ENCODE measurements around the gene EGFR. TPM values are rescaled to one million over a fixed set of nuclear protein-coding genes. Genes with fewer than 3 reads are reported as not detected.

The EGFR gene
- total RNA-seq, 1 donor from 2014 or later = not detected

- no peaks in the 10 kb centered on the region for H3K9me3 Mint-ChIP-seq
- no peaks in the 10 kb centered on the region for H3K36me3 Mint-ChIP-seq (ENCODE audit: low read depth)
- no peak overlapping the region for H3K27ac Mint-ChIP-seq
- no peaks in the 10 kb centered on the region for H3K4me1 Mint-ChIP-seq
- H3K4me3 Mint-ChIP-seq = no peak overlapping the region
- intact Hi-C loops (cut with micrococcal nuclease) = no loop called here
- no peak for DNase-seq
- peaks cover 2% of the 10 kb centered on the region for H3K27me3 Mint-ChIP-seq
Measured at GRCh38 chr7:55056068-55056467, 37.3 kb downstream of the EGFR start.

DNA sequence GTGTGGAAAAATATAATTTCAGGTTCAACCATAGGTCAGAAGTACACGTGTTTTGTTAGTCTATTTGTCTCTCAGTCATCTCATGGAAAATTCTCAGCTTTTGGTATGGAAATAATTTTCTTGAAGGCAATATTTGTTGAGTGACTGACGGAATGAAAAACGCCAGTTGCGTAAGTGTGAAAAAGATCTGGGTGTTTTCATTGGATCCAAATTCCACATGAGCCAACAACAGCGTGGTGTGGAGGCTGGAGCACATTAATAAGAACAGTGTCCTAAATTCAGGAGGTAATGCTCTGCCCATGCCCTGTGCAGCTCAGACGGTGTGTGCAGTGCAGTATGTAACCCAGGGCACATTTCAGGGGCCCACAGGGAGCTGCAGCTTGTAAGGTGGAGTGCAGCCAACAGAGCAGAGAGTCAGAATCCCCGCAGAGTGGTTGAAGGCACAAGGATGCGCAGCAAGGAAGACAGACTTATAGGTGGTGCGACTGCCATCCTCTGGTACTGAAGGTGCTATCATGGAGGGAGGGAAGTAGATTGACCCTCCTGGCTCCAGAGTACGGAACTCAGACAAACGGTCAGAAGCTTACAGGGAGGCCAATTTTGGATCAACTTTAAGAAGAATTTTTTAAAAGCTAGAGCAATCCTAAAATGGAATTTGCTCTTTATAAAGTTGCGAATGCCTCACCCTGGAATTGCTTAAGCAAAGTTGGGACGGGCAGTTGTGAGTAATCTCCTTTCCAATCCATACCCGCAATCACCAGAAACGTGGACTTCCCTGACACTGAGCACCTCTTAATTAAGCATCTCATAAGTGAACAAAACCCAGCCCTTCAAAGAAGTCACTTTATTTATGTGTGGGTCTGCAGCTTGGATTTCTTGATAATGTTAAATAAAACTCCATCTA, 38.0 kb downstream of the EGFR start:
- no peak for DNase-seq
- Mint-ChIP-seq H3K36me3 (ENCODE audit: low read depth) (no peaks in the 10 kb centered on the region), H3K4me3 (no peak overlapping the region), H3K27ac (no peak overlapping the region), H3K4me1 (no peaks in the 10 kb centered on the region), H3K27me3 (peaks cover 2% of the 10 kb centered on the region), H3K9me3 (no peaks in the 10 kb centered on the region)
- intact Hi-C loops (cut with micrococcal nuclease) = no loop called here

DNA sequence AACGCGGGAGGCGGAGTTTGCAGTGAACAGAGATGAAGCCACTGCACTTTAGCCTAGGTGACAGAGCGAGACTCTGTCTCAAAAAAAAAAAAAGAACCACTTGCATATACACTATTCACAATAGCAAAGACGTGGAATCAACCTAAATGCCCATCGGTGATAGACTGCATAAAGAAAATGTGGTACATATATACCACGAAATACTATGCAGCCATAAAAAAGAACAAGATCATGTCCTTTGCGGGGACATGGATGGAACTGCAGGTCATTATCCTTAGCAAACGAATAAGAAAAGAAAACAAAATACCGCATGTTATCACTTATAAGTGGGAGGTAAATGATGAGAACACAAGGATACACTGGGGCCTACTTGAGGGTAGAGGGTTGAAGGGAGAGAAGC, 39.5 kb downstream of the EGFR start:
- H3K27ac Mint-ChIP-seq = no peak overlapping the region
- H3K4me1 Mint-ChIP-seq = no peaks in the 10 kb centered on the region
- H3K4me3 Mint-ChIP-seq = no peak overlapping the region
- H3K27me3 Mint-ChIP-seq = peaks cover 3% of the 10 kb centered on the region
- no peak for DNase-seq
- no peaks in the 10 kb centered on the region for H3K9me3 Mint-ChIP-seq
- intact Hi-C loops (cut with micrococcal nuclease) = no loop called here
- H3K36me3 Mint-ChIP-seq (ENCODE audit: low read depth) = no peaks in the 10 kb centered on the region

GRCh38 chr7:55059021-55059420, 40.2 kb downstream of the EGFR start:
- H3K27ac Mint-ChIP-seq = no peak overlapping the region
- intact Hi-C loops (cut with micrococcal nuclease) = no loop called here
- no peak for DNase-seq
- peaks cover 3% of the 10 kb centered on the region for H3K27me3 Mint-ChIP-seq
- H3K9me3 Mint-ChIP-seq = no peaks in the 10 kb centered on the region
- H3K4me1 Mint-ChIP-seq = no peaks in the 10 kb centered on the region
- H3K36me3 Mint-ChIP-seq (ENCODE audit: low read depth) = no peaks in the 10 kb centered on the region
- H3K4me3 Mint-ChIP-seq = no peak overlapping the region

- no peaks in the 10 kb centered on the region for H3K4me1 Mint-ChIP-seq
- H3K36me3 Mint-ChIP-seq (ENCODE audit: low read depth) = no peaks in the 10 kb centered on the region
- no peak overlapping the region for H3K4me3 Mint-ChIP-seq
- no peak overlapping the region for H3K27ac Mint-ChIP-seq
- H3K9me3 Mint-ChIP-seq = no peaks in the 10 kb centered on the region
- intact Hi-C loops (cut with micrococcal nuclease) = no loop called here
- peaks cover 7% of the 10 kb centered on the region for H3K27me3 Mint-ChIP-seq
- no peak for DNase-seq
Measured at GRCh38 chr7:55060085-55060484, 41.3 kb downstream of the EGFR start.

- Mint-ChIP-seq H3K27ac (no peak overlapping the region), H3K4me1 (no peaks in the 10 kb centered on the region), H3K9me3 (no peaks in the 10 kb centered on the region), H3K4me3 (no peak overlapping the region), H3K27me3 (peaks cover 7% of the 10 kb centered on the region), H3K36me3 (ENCODE audit: low read depth) (no peaks in the 10 kb centered on the region)
- no peak for DNase-seq
- intact Hi-C loops (cut with micrococcal nuclease) = no loop called here
Measured at GRCh38 chr7:55060636-55061022, 41.8 kb downstream of the EGFR start.

GRCh38 chr7:55061726-55062499, 43.1 kb downstream of the EGFR start:
- H3K27ac Mint-ChIP-seq = no peak overlapping the region
- H3K27me3 Mint-ChIP-seq = peaks cover 9% of the 10 kb centered on the region
- no peaks in the 10 kb centered on the region for H3K36me3 Mint-ChIP-seq (ENCODE audit: low read depth)
- H3K9me3 Mint-ChIP-seq = no peaks in the 10 kb centered on the region
- intact Hi-C loops (cut with micrococcal nuclease) = no loop called here
- H3K4me1 Mint-ChIP-seq = peaks cover 2% of the 10 kb centered on the region
- no peak for DNase-seq
- no peak overlapping the region for H3K4me3 Mint-ChIP-seq

DNA sequence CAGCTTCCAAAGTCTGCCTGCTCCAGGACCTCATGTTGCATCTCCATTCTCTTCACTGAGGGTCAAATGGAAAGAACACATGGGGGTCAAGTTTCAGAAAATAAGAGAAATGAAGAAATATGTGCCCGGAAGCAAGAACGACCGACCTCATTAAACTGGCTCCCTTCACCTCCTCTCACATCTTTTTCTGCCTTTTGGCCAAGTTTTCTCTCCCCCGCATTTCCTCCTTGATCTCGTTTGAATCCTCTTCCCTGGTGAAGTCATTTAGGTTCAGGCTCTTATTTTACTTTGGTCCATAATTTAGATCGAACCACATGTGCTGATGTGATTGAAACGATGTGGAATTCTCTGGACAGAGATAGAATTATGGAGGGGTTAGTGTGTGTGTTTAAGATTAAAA, 44.2 kb downstream of the EGFR start:
- no peak for DNase-seq
- no peak overlapping the region for H3K27ac Mint-ChIP-seq
- no peaks in the 10 kb centered on the region for H3K36me3 Mint-ChIP-seq (ENCODE audit: low read depth)
- intact Hi-C loops (cut with micrococcal nuclease) = no loop called here
- H3K27me3 Mint-ChIP-seq = peaks cover 12% of the 10 kb centered on the region
- no peaks in the 10 kb centered on the region for H3K9me3 Mint-ChIP-seq
- no peak overlapping the region for H3K4me3 Mint-ChIP-seq
- H3K4me1 Mint-ChIP-seq = peaks cover 2% of the 10 kb centered on the region

DNA sequence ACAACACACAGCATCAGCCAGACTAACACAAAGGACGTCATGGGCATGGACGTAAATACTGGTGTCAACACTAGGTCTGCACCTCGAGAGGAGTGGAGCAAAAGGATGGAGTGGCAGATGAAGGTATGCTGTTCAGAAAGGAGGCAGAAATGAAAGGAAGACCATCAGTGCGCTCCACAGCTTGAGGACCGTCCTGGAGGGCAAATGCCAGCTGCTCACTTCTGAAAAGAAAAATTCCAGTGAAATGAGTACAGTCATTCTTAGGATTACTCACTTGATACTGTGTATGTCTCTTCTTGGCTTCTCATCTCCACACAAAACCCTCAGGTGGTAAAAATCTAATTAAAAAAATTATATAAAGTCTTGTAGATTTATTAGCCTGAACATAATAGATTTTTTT, 44.8 kb downstream of the EGFR start:
- Mint-ChIP-seq H3K9me3 (no peaks in the 10 kb centered on the region), H3K4me1 (peaks cover 2% of the 10 kb centered on the region), H3K4me3 (no peak overlapping the region), H3K27me3 (peaks cover 14% of the 10 kb centered on the region), H3K36me3 (ENCODE audit: low read depth) (no peaks in the 10 kb centered on the region), H3K27ac (no peak overlapping the region)
- DNase-seq = no peak
- intact Hi-C loops (cut with micrococcal nuclease) = no loop called here

- H3K9me3 Mint-ChIP-seq = no peaks in the 10 kb centered on the region
- peaks cover 2% of the 10 kb centered on the region for H3K4me1 Mint-ChIP-seq
- no peaks in the 10 kb centered on the region for H3K36me3 Mint-ChIP-seq (ENCODE audit: low read depth)
- intact Hi-C loops (cut with micrococcal nuclease) = no loop called here
- H3K27me3 Mint-ChIP-seq = peaks cover 19% of the 10 kb centered on the region
- H3K27ac Mint-ChIP-seq = no peak overlapping the region
- DNase-seq = no peak
- no peak overlapping the region for H3K4me3 Mint-ChIP-seq
Measured at GRCh38 chr7:55065079-55065478, 46.3 kb downstream of the EGFR start.

DNA sequence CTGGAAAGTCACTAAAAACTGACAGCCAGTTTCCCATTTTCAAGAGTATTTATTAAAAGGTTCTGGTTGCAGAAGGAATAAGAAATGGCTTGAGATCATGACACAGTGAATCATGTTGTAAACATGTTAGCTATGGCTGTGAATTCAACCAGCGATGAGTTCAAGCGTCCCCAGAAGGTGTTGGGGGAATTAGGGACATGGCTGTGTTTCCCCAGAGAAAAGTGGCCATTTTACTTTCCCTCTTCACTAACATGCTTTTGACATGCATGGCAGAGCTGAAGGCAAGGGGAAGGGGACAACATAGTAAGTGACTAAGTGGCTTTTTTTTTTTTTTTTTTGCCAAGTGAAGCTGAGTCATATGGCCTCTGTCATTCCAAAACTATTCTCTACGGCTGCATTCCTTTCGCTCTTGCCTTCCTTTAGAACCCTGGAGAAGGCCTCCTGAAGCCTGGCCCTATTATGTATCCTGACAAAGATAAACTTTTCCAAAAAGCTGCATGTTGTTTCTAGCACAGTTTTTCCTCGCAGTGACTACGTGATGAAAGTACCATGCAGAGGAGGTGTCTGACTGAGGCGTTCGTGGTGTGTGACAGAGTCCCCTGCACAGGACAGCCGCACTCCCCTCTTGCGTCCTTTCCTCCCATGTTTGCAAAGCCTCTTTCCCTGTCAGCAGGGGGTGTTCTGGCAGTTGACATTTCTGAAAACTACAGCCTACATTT, 46.9 kb downstream of the EGFR start:
- Mint-ChIP-seq H3K27me3 (peaks cover 22% of the 10 kb centered on the region), H3K36me3 (ENCODE audit: low read depth) (no peaks in the 10 kb centered on the region), H3K9me3 (no peaks in the 10 kb centered on the region), H3K27ac (no peak overlapping the region), H3K4me1 (peaks cover 2% of the 10 kb centered on the region), H3K4me3 (no peak overlapping the region)
- DNase-seq = no peak
- intact Hi-C loops (cut with micrococcal nuclease) = no loop called here

DNA sequence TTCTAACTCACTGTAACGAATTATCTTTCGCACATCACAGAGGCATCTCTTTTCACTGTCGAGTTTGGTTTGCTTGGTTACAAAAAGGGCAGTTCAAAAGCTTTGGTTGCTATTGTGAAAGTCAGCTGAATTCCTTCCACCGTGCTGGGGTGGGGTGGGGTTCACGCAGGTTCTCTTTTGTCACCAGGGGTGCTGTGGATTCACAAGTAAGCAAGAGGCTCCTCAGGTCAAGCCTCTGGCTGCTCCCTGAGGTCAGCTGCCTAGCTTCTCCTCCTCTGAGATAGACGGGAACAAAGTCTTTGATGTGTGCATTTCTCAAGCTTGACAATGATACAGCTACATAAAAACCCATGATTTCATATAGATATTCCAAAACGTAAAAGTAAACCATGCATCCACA, 47.7 kb downstream of the EGFR start:
- intact Hi-C loops (cut with micrococcal nuclease) = no loop called here
- Mint-ChIP-seq H3K4me3 (no peak overlapping the region), H3K9me3 (no peaks in the 10 kb centered on the region), H3K4me1 (peaks cover 2% of the 10 kb centered on the region), H3K36me3 (ENCODE audit: low read depth) (no peaks in the 10 kb centered on the region), H3K27me3 (peaks cover 27% of the 10 kb centered on the region), H3K27ac (no peak overlapping the region)
- DNase-seq = no peak

- peaks cover 25% of the 10 kb centered on the region for H3K27me3 Mint-ChIP-seq
- H3K9me3 Mint-ChIP-seq = no peaks in the 10 kb centered on the region
- no peak overlapping the region for H3K4me3 Mint-ChIP-seq
- intact Hi-C loops (cut with micrococcal nuclease) = no loop called here
- DNase-seq = no peak
- H3K4me1 Mint-ChIP-seq = peaks cover 2% of the 10 kb centered on the region
- no peak overlapping the region for H3K27ac Mint-ChIP-seq
- no peaks in the 10 kb centered on the region for H3K36me3 Mint-ChIP-seq (ENCODE audit: low read depth)
Measured at GRCh38 chr7:55066938-55067337, 48.1 kb downstream of the EGFR start.

DNA sequence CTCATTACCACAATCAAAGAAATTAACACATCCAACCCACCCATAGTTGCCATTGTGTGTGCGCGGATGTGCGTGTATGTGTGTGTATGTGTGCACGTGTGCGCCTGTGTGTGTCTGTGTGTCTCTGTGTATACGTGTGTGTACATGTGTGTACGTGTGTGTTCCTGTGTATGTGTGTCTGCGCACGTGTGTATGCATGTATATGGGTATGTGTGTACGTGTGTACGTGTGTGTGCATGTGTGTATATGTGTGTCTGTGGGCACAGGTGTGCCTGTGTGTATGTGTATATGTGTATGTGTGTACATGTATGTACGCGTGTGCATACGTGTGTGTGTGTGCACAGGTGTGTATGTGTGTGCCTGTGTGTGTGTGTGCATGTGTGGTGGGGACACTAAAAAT, 48.9 kb downstream of the EGFR start:
- Mint-ChIP-seq H3K27me3 (peaks cover 25% of the 10 kb centered on the region), H3K9me3 (no peaks in the 10 kb centered on the region), H3K4me3 (no peak overlapping the region), H3K4me1 (peaks cover 2% of the 10 kb centered on the region), H3K27ac (no peak overlapping the region), H3K36me3 (ENCODE audit: low read depth) (no peaks in the 10 kb centered on the region)
- no peak for DNase-seq
- intact Hi-C loops (cut with micrococcal nuclease) = no loop called here

All from activated CD4-positive, alpha-beta T cell treated with anti-CD3 and anti-CD28 coated beads, Interleukin-2, amount 10 ng/mL, durations not matched to agents 24 days and 14 days (primary cell).